Measurements from ENCODE around the gene SPOCK2.

The SPOCK2 gene

GRCh38 chr10:72107325-72108003 is 19.1 kb upstream of the SPOCK2 start:
- no peak for DNase-seq

GRCh38 chr10:72106896-72107295 is 18.5 kb upstream of the SPOCK2 start:
- DNase-seq = no peak

- no peak for DNase-seq
Measured at GRCh38 chr10:72106154-72106849, 18.0 kb upstream of the SPOCK2 start.

- DNase-seq = no peak
Measured at GRCh38 chr10:72105710-72106109, 17.4 kb upstream of the SPOCK2 start.

GRCh38 chr10:72105098-72105475 is 16.7 kb upstream of the SPOCK2 start:
- DNase-seq = no peak

GRCh38 chr10:72104472-72105097 is 16.2 kb upstream of the SPOCK2 start:
- DNase-seq = no peak

GRCh38 chr10:72099600-72099921 is 11.2 kb upstream of the SPOCK2 start:
- DNase-seq = no peak

GRCh38 chr10:72098836-72099599 is 10.7 kb upstream of the SPOCK2 start:
- DNase-seq = no peak

- no peak for DNase-seq
Measured at GRCh38 chr10:72098301-72098835, 10.0 kb upstream of the SPOCK2 start.

GRCh38 chr10:72097448-72098300 is 9.3 kb upstream of the SPOCK2 start:
- DNase-seq = no peak

GRCh38 chr10:72096115-72097000 is 8.0 kb upstream of the SPOCK2 start:
- DNase-seq = no peak

GRCh38 chr10:72095195-72095594 is 6.8 kb upstream of the SPOCK2 start:
- no peak for DNase-seq

GRCh38 chr10:72094574-72094973 is 6.2 kb upstream of the SPOCK2 start:
- DNase-seq = no peak

- no peak for DNase-seq
Measured at GRCh38 chr10:72093450-72093849, 5.1 kb upstream of the SPOCK2 start.

- no peak for DNase-seq
Measured at GRCh38 chr10:72092987-72093386, 4.6 kb upstream of the SPOCK2 start.

GRCh38 chr10:72092171-72092924 is 4.0 kb upstream of the SPOCK2 start:
- DNase-seq = no peak

- DNase-seq = no peak
Measured at GRCh38 chr10:72090326-72090725, 2.0 kb upstream of the SPOCK2 start.

- no peak for DNase-seq
Measured at GRCh38 chr10:72089618-72090017, 1.3 kb upstream of the SPOCK2 start.

GRCh38 chr10:72088889-72089575 is 681 bp upstream of the SPOCK2 start:
- DNase-seq = peak; percentile 53

GRCh38 chr10:72087392-72087968 is 871 bp downstream of the SPOCK2 start:
- peak; percentile 47 for DNase-seq
